Left lung (tissue), 14 donors: ENCODE data around the gene UTS2R. TPM values are rescaled to one million over a fixed set of nuclear protein-coding genes. Genes with fewer than 3 reads are reported as not detected.

Source experiments
- ATAC-seq: fragments of 200-7000 bp; cut with Tn5 transposase; one replicate; pipeline ENCODE4 v1.9.1; 2020; ENCODE audit warnings: moderate library complexity
- DNase-seq, 4 donors: peaks; one replicate each; pipeline ENCODE4 v3.0.0-alpha.2; 2013 to 2020
- H3K27ac ChIP-seq, 2 donors: fragments of 200-600 bp; sonication (generic) in 1 of 2; one replicate each; pipeline versions ENCODE4 v1.5.0 to v1.8.0; 2020 to 2021
- H3K27me3 ChIP-seq, 2 donors: fragments of 200-600 bp; sonication (generic) in 1 of 2; one replicate each; pipeline versions ENCODE4 v1.5.0 to v1.8.0; 2020 to 2021
- H3K36me3 ChIP-seq, 2 donors: fragments of 200-600 bp; sonication (generic) in 1 of 2; one replicate each; pipeline versions ENCODE4 v1.5.0 to v1.8.0; 2020 to 2021
- H3K4me1 ChIP-seq, 2 donors: fragments of 200-600 bp; one replicate each; pipeline ENCODE4 v1.8.0; 2021
- H3K4me3 ChIP-seq, 2 donors: fragments of 200-600 bp; sonication (generic) in 1 of 2; one replicate each; pipeline versions ENCODE4 v1.5.0 to v1.8.0; 2020 to 2021; ENCODE audit warnings: mild to moderate bottlenecking in 1 of 2
- H3K9me3 ChIP-seq, 2 donors: fragments of 200-600 bp; sonication (generic) in 1 of 2; one replicate each; pipeline versions ENCODE4 v1.5.0 to v1.8.0; 2020 to 2021
- CTCF ChIP-seq, 2 donors: fragments of 200-600 bp; sonication (generic) in 1 of 2; IDR thresholded peaks; one replicate each; pipeline versions ENCODE4 v1.5.0 to v1.8.0; 2021; ENCODE audit warnings: antibody characterized with exemption in 2 of 2
- intact Hi-C, 2 donors: fragments of 100-400 bp; cut with DNase I; formaldehyde crosslinking; loops; one replicate each; pipeline versions ENCODE4 v1.11.2 to v1.14.2; 2022
- long read RNA-seq, 12 donors: library from polyadenylated mRNA in 2 of 12; unstranded in 2 of 12; transcript quantifications; one replicate each; pipeline ENCODE4 v2.0.0 and lab custom pipeline, GENCODE V29; 2019 to 2026
- polyA plus RNA-seq, 6 donors: library from polyadenylated mRNA; unstranded; fragments of 120-200 nt; gene quantifications; one replicate each; pipeline ENCODE4 v1.2.1, GENCODE V29; 2013; ENCODE audit not compliant: insufficient read length in 6 of 6
- total RNA-seq, 2 donors: library from RNA; stranded (reverse); fragmentation: NEBNext Ultra II Directional; extraction: Animal tissue kit (Norgen Biotek cat#: 25700); gene quantifications; one replicate each; pipeline ENCODE4 v1.2.1, GENCODE V29; 2021
- donor health status: DM: no; HTN: yes; CAD: no.
- donor health status: DM: no; HTN: no; CAD: no.

Gene UTS2R
- total RNA-seq (not detected), polyA plus RNA-seq (under 1 TPM in 1 of 6 donors, not detected in 5; 0.11 TPM)
- long read RNA-seq, donor 1: 0 reads
- long read RNA-seq, donor 2: 0 reads
- long read RNA-seq, donor 3: 0 reads
- long read RNA-seq, donor 4: 0 reads
- long read RNA-seq, donor 5: 0 reads
- long read RNA-seq, donor 6, partial matches to known transcripts: 13 of 13 reads
- long read RNA-seq, donor 6, other reads (novel, unspliced or antisense): 0 of 13 reads
- long read RNA-seq, donor 7: 0 reads
- long read RNA-seq, donor 8: 0 reads
- long read RNA-seq, donor 9: 0 reads
- long read RNA-seq, donor 10: 0 reads
- long read RNA-seq, donor 11: 0 reads
- long read RNA-seq, donor 12: 0 reads

DNA sequence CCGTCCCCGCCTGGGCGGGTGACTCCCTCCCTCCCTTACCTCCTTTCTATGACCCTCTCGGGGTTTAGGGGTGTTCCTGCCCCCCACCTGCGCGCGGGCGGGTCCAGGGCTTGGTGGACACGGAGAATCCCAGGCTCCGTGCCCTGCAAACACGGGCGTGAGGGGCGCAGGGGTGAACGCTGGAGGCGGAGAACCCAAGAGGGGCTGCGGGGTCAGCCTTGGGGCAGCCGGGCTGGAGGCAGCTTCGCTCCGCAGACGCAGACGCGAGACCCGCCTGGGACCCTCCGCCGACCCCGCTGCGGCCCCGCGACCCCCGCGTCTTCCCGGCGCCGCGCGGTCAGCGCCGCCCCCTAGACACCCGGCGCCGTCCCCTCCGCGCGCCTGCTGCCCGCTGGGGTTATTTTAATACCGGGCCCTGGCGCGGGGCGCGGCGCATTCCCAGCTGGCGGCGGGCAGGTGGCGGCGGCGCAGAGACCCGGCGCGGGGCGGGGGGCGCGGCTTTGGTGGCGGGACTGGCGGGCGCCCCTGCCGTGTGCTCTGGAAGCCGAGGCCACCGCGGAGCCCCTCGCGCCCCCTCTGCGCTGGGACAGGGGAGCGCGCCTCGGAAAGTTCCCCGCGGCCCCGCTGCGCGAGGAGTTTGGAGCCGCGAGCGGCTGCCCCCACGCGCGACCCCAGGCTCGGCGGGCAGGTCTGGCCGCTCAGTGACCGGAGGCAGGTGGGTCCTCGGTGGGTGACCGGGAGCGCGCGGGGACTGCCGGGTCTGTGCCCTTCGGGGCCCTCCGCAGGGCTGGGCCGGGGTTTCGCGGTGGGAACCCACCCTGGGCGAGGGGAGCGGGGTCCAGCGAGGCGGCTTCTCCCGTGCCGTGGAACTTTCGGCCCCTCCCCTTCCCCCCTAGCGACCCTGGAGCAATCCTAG lies at the start of gene UTS2R:
TSS of gene UTS2R (plus strand) at position 433 of the 916 bp plus-strand sequence. CDS start 2,560 bp downstream, outside the sequence.
- H3K4me1 ChIP-seq: peaks cover 6 to 25% of the 10 kb centered on the region in 2 donors
- H3K36me3 ChIP-seq: no peaks in the 10 kb centered on the region
- ATAC-seq (no peak), DNase-seq (peak in 1 of 4 donors; percentile 72)
- H3K9me3 ChIP-seq: no peaks in the 10 kb centered on the region
- TF ChIP-seq CTCF (IDR thresholded peaks at IDR 0.05): no peak
- peaks cover 65 to 92% of the 10 kb centered on the region in 2 donors for H3K27me3 ChIP-seq
- H3K27ac ChIP-seq: no peak within 1 kb of the TSS
- H3K4me3 ChIP-seq: peak within 1 kb of the TSS in 1 of 2 donors; percentile 4
- intact Hi-C loops: no loop called here

DNA sequence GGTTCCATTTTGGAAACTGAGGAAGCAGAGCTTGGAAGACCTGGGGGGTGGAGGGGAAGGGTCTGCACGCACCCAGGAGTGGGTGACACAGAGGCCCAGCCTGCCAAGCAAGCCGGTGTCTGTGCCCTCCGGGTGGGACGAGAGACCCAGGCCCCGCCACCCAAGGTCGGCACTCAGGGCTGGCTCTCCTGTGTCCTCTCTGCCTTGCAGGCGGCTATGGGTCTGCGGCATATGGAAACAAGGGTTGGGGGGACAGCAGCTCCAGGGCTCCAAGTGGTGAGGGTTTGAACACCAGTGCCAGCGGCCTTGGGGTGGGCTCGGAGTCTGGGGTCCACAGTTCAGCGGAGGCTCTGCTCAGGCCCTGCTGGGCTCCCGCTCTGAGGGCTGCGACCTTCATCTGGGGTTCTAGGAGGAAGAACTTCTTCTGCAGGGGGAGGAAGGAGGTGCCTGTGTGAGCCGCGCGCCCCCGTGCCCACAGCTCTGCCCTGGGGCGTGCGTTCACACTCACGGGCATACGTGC lies 49.6 kb upstream of the UTS2R start:
- Histone ChIP-seq H3K4me3 (no peak overlapping the region), H3K36me3 (peaks cover 0 to 18% of the 10 kb centered on the region in 2 donors), H3K4me1 (peaks cover 0 to 12% of the 10 kb centered on the region in 2 donors), H3K9me3 (no peaks in the 10 kb centered on the region), H3K27ac (no peak overlapping the region), H3K27me3 (peaks cover 0 to 33% of the 10 kb centered on the region in 2 donors)
- no peak for TF ChIP-seq CTCF (IDR thresholded peaks at IDR 0.05)
- DNase-seq: no peak
- no peak for ATAC-seq
- intact Hi-C loops: loop anchor here in 1 of 2 donors (5.0 kb wide), 1 partner anchor 85 kb away; no protein-coding TSS in a partner anchor

- H3K4me3 ChIP-seq: no peak overlapping the region
- H3K27me3 ChIP-seq: peaks cover 0 to 31% of the 10 kb centered on the region in 2 donors
- H3K36me3 ChIP-seq: peaks cover 0 to 18% of the 10 kb centered on the region in 2 donors
- peaks cover 0 to 12% of the 10 kb centered on the region in 2 donors for H3K4me1 ChIP-seq
- intact Hi-C loops: loop anchor here in 1 of 2 donors (5.0 kb wide), 1 partner anchor 85 kb away; no protein-coding TSS in a partner anchor
- TF ChIP-seq CTCF (IDR thresholded peaks at IDR 0.05): no peak
- no peak overlapping the region for H3K27ac ChIP-seq
- no peak for DNase-seq
- ATAC-seq: no peak
- no peaks in the 10 kb centered on the region for H3K9me3 ChIP-seq
Measured at GRCh38 chr17:82322526-82323453, 48.8 kb upstream of the UTS2R start.

DNA sequence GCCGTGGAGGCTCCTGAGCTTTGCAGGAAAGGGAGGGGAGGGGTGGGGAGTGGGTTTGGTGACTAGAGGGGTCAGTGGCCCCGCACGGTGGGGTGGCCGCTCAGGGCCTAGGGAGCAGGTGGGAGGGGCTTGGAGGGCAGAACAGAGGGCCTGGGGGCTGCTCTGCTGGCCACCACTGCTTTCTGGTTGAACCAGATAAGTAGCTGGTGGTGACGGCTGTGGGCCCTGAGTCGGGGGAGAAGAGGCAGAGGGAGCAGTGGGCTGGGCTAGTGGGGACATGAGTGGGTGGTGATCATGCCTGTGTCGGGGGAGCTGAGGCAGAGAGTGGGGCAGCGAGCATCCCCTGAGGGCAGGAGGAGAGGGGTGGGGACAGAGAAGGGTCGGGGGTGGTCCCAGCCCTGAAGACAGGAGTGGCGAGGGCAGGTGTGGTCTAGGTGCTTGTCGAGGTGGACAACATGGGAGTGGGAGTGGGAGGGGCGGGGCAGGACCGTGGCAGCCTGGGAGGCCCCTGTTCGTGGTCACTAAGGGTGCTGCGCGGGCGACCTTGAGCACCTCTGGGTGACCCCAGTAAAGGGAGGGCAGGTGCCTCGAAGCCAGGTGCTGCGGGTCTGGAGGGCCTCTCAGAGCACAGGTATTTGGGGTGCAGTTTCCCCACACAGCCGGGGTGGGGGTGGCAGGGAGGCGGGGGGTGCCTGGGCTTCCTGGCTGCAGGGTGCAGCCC lies 47.9 kb upstream of the UTS2R start:
- Histone ChIP-seq H3K27me3 (peaks cover 0 to 31% of the 10 kb centered on the region in 2 donors), H3K9me3 (no peaks in the 10 kb centered on the region), H3K36me3 (peaks cover 0 to 24% of the 10 kb centered on the region in 2 donors), H3K4me1 (peaks cover 0 to 12% of the 10 kb centered on the region in 2 donors), H3K4me3 (no peak overlapping the region), H3K27ac (no peak overlapping the region)
- no peak for DNase-seq
- no peak for TF ChIP-seq CTCF (IDR thresholded peaks at IDR 0.05)
- intact Hi-C loops: loop anchor here in 1 of 2 donors (5.0 kb wide), 1 partner anchor 86 kb away; no protein-coding TSS in a partner anchor
- ATAC-seq: no peak
